ENCODE measurements around the gene CHAT.

GRCh38 chr10:49642311-49642710 is 28.5 kb downstream of the CHAT start:
- TF ChIP-seq CTCF (optimal IDR thresholded peaks at IDR 0.05 in 1 of 3, IDR thresholded peaks at IDR 0.05 in 1 of 3, conservative IDR thresholded peaks at IDR 0.05 in 1 of 3; ENCODE audit: extremely low read depth in 1 of 3, insufficient read depth in 2 of 3, low read length in 3 of 3), result no peak
- no peak for TF ChIP-seq EZH2 (IDR thresholded peaks at IDR 0.05; ENCODE audit: low read length)
